Right cardiac atrium (tissue), 5 donors: ENCODE results near the gene PICK1. TPM values are rescaled to one million over a fixed set of nuclear protein-coding genes. Genes with fewer than 3 reads are reported as not detected.

Experiments
- polyA plus RNA-seq: library from polyadenylated mRNA; stranded (reverse); fragments of 200-250 nt; gene quantifications from one replicate; pipeline ENCODE4 v1.2.3, GENCODE V29; 2013
- total RNA-seq, 4 donors: library from RNA; stranded (reverse); fragmentation: NEBNext Ultra II Directional; extraction: Animal tissue kit (Norgen Biotek cat#: 25700); gene quantifications; one replicate each; pipeline ENCODE4 v1.2.1, GENCODE V29; 2021
- donor health status: healthy with polysubstance abuse.
- donor health status: DM: no; HTN: yes; CAD: no.
- donor health status: DM: no; HTN: no; CAD: no.
- donor health status: DM: no; HTN: yes; CAD: no; lungs with severe emphysema.
- donor health status: DM: yes; HTN: yes; CAD: no.

Gene PICK1
- total and polyA plus RNA-seq, 5 donors, result 23.8 to 31.3 (median 25.5) TPM

Other genes with a start within 250 kb of the PICK1 start
- gene GCAT, start 249.5 kb upstream of the PICK1 start, total RNA-seq, result 10 to 100 TPM; 10.3 to 20.2 (median 15.3) TPM
- gene GCAT, start 249.5 kb upstream of the PICK1 start, polyA plus RNA-seq, result 19.5 TPM
- gene GALR3, start 234.0 kb upstream of the PICK1 start, total RNA-seq, result not detected
- not detected for gene GALR3, start 234.0 kb upstream of the PICK1 start, polyA plus RNA-seq
- 10 to 100 TPM; 10.9 to 16.5 (median 14.5) TPM for gene ANKRD54, start 213.1 kb upstream of the PICK1 start, total RNA-seq
- 12.1 TPM for gene ANKRD54, start 213.1 kb upstream of the PICK1 start, polyA plus RNA-seq
- 100 to 1,000 TPM; 291 to 354 (median 334) TPM for gene EIF3L, start 208.0 kb upstream of the PICK1 start, total RNA-seq
- 144 TPM for gene EIF3L, start 208.0 kb upstream of the PICK1 start, polyA plus RNA-seq
- 10 to 100 TPM; 11.5 to 17.0 (median 14.2) TPM for gene MICALL1, start 151.1 kb upstream of the PICK1 start, total RNA-seq
- gene MICALL1, start 151.1 kb upstream of the PICK1 start, polyA plus RNA-seq, result 9.8 TPM
- under 1 TPM; 0.19 to 0.46 (median 0.27) TPM for gene C22orf23, start 103.8 kb upstream of the PICK1 start, total RNA-seq
- gene C22orf23, start 103.8 kb upstream of the PICK1 start, polyA plus RNA-seq, result 0.54 TPM
- 10 to 100 TPM; 62.1 to 85.5 (median 76.9) TPM for gene POLR2F, start 103.7 kb upstream of the PICK1 start, total RNA-seq
- 159 TPM for gene POLR2F, start 103.7 kb upstream of the PICK1 start, polyA plus RNA-seq
- gene SOX10, start 72.8 kb upstream of the PICK1 start, total RNA-seq, result 1 to 10 TPM; 3.5 to 5.9 (median 4.6) TPM
- gene SOX10, start 72.8 kb upstream of the PICK1 start, polyA plus RNA-seq, result 5.8 TPM
- under 1 TPM in 3 of 4 donors, not detected in 1; 0.41 to 0.68 (median 0.57) TPM for gene SLC16A8, start 26.8 kb downstream of the PICK1 start, total RNA-seq
- gene SLC16A8, start 26.8 kb downstream of the PICK1 start, polyA plus RNA-seq, result 0.63 TPM
- gene BAIAP2L2, start 53.3 kb downstream of the PICK1 start, total RNA-seq, result under 1 TPM in 2 of 4 donors, not detected in 2; 0.17 to 0.53 TPM
- gene BAIAP2L2, start 53.3 kb downstream of the PICK1 start, polyA plus RNA-seq, result 0.20 TPM
- 10 to 100 TPM; 16.0 to 25.2 (median 17.6) TPM for gene PLA2G6, start 124.4 kb downstream of the PICK1 start, total RNA-seq
- gene PLA2G6, start 124.4 kb downstream of the PICK1 start, polyA plus RNA-seq, result 16.0 TPM
- gene MAFF, start 144.6 kb downstream of the PICK1 start, total RNA-seq, result 10 to 100 TPM in 1 of 4 donors, 1 to 10 TPM in 3; 4.8 to 13.7 (median 7.1) TPM
- gene MAFF, start 144.6 kb downstream of the PICK1 start, polyA plus RNA-seq, result 20.5 TPM
- 10 to 100 TPM; 48.2 to 55.8 (median 49.5) TPM for gene TMEM184B, start 215.6 kb downstream of the PICK1 start, total RNA-seq
- 32.2 TPM for gene TMEM184B, start 215.6 kb downstream of the PICK1 start, polyA plus RNA-seq